ENCODE results near the gene IFT25. TPM values are rescaled to one million over a fixed set of nuclear protein-coding genes. Genes with fewer than 3 reads are reported as not detected.

The IFT25 gene
- total and polyA plus RNA-seq, 2 experiments from 2014 or later, result 28.2 to 109 TPM

- H2AFZ ChIP-seq, result no peak overlapping the region
- H3K4me3 ChIP-seq, result no peak overlapping the region
- Mint-ChIP-seq H3K36me3 (ENCODE audit: low read depth) (peaks cover 20% of the 10 kb centered on the region), H3K27ac (no peak overlapping the region), H3K4me3 (no peak overlapping the region), H3K27me3 (ENCODE audit: insufficient read depth, low read depth, poor library complexity) (peaks cover 6% of the 10 kb centered on the region), H3K9me3 (peaks cover 11% of the 10 kb centered on the region), H3K4me1 (no peaks in the 10 kb centered on the region)
- H3K27me3 ChIP-seq (ENCODE audit: insufficient read depth), result no peaks in the 10 kb centered on the region
- H3K36me3 ChIP-seq (ENCODE audit: insufficient read depth), result no peaks in the 10 kb centered on the region
- DNase-seq (ENCODE audit: low spot score) (no peak), ATAC-seq (no peak)
- H3K4me2 ChIP-seq, result no peak overlapping the region
- TF ChIP-seq CREB1 (CRISPR knock-in tag; IDR thresholded peaks at IDR 0.05; ENCODE audit: low read depth), result no peak
- no peak for TF ChIP-seq NANOG (IDR thresholded peaks at IDR 0.05; ENCODE audit: borderline replicate concordance)
- TF ChIP-seq JUNB (IDR thresholded peaks at IDR 0.05; ENCODE audit: unreplicated experiment), result no peak
- no peak for TF ChIP-seq STAT1 (IDR thresholded peaks at IDR 0.05; ENCODE audit: unreplicated experiment)
- no peak for TF ChIP-seq ZNF462 (CRISPR knock-in tag; IDR thresholded peaks at IDR 0.05)
- no peak for TF ChIP-seq EZH2phosphoT487 (IDR thresholded peaks at IDR 0.05; ENCODE audit: unreplicated experiment)
- no peak for TF ChIP-seq POLR2AphosphoS5 (IDR thresholded peaks at IDR 0.05; ENCODE audit: low read depth)
- TF ChIP-seq EZH2 (IDR thresholded peaks at IDR 0.05; ENCODE audit: low read depth, unreplicated experiment), result no peak
- TF ChIP-seq ZNF331 (CRISPR knock-in tag; IDR thresholded peaks at IDR 0.05; ENCODE audit: low read depth), result no peak
- no peak for TF ChIP-seq CTCF (conservative IDR thresholded peaks at IDR 0.05; ENCODE audit: low read depth in 2 of 2)
- H3K4me1 ChIP-seq (ENCODE audit: insufficient read depth), result no peaks in the 10 kb centered on the region
- H3K9me2 ChIP-seq (ENCODE audit: insufficient read depth), result no peaks in the 10 kb centered on the region
- no peaks in the 10 kb centered on the region for H4K20me1 ChIP-seq (replicated peaks; ENCODE audit: insufficient read depth)
- no peaks in the 10 kb centered on the region for H3F3A ChIP-seq (replicated peaks; ENCODE audit: low read depth)
- no peak overlapping the region for H3K27ac ChIP-seq (ENCODE audit: low read depth)
- no peaks in the 10 kb centered on the region for H3K79me2 ChIP-seq (replicated peaks; ENCODE audit: insufficient read depth)
These were observed 16.1 kb downstream of the IFT25 start for GRCh38 chr1:53929246-53929960.

Measured in GM23338 (cell line).